Superior temporal gyrus (tissue), 1 donor: ENCODE results near the gene SRBD1.
A peak's percentile ranks its signal among the peaks of the same experiment; 100 is the strongest.

Experiments used
- DNase-seq: peaks from one replicate; pipeline ENCODE4 v3.0.0-alpha.2; 2016; ENCODE audit errors: extremely low spot score

SRBD1 gene

GRCh38 chr2:45636008-45636407 is 24.9 kb upstream of the SRBD1 start:
- no peak for DNase-seq

GRCh38 chr2:45634223-45634622 is 23.2 kb upstream of the SRBD1 start:
- DNase-seq: no peak

GRCh38 chr2:45631955-45632354 is 20.9 kb upstream of the SRBD1 start:
- no peak for DNase-seq

DNA sequence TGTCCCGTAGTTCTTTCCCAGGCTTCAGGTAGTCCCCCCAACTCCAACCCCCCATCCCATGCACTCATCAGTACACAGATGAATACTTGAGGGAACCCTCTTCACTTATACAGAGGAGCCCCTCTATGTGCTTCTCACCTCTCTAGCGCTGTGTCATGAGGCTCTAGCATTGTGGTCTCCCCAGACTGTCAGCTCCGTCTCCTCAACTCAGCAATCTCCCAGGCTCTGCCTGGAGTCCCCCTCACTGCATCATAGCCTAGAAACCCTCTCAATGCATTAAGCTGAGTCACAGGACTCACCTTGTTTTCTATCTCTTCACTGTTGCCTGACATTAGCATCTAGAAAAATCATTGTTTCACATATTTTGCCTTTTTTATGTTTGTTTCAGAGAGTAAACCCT is 20.3 kb upstream of the SRBD1 start:
- DNase-seq: no peak

GRCh38 chr2:45629971-45630370 is 18.9 kb upstream of the SRBD1 start:
- no peak for DNase-seq

- DNase-seq: no peak
Observed at GRCh38 chr2:45627911-45628310, 16.8 kb upstream of the SRBD1 start.

DNA sequence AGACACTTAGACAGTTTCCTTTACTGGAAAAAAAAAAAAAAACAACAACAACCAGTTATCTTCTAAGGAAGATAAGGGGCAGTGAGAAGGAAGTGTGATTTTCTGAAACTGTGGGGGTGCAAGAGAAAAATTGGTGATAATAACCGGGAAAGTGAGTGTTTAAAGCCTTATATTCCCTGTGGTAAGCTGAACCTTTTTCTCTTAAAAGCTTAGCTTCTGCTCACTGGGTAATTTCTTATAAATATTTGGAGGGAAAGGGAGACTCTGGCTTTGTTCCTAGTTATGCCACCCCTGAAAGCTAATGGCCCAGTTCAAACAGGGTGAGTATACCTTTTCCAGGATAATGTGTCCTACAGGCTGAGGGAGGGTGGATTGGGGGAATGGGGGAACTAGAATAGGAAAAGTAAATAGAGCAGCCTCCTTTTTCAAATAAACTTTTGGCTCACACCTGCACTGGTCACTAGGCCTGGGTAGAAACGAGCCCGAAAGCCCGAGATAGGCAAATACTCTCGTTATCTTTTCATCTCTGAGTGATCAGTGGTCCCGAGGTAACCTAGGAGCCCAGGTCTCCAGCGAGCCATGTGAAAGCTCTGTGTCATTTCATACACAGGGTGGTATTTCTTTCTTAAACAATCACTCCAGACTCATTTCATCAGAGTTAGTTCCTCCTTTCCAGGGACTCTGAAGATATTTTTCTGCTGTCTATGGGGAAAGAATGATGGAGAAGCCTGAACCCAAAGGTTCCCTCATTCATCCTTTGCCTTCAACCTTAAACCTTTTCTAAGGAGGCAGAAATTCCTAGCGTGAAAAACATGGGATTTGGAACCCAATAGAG is 15.5 kb upstream of the SRBD1 start:
- DNase-seq: no peak

GRCh38 chr2:45625824-45626223 is 14.8 kb upstream of the SRBD1 start:
- DNase-seq: no peak

GRCh38 chr2:45623098-45623497 is 12.0 kb upstream of the SRBD1 start:
- no peak for DNase-seq

DNA sequence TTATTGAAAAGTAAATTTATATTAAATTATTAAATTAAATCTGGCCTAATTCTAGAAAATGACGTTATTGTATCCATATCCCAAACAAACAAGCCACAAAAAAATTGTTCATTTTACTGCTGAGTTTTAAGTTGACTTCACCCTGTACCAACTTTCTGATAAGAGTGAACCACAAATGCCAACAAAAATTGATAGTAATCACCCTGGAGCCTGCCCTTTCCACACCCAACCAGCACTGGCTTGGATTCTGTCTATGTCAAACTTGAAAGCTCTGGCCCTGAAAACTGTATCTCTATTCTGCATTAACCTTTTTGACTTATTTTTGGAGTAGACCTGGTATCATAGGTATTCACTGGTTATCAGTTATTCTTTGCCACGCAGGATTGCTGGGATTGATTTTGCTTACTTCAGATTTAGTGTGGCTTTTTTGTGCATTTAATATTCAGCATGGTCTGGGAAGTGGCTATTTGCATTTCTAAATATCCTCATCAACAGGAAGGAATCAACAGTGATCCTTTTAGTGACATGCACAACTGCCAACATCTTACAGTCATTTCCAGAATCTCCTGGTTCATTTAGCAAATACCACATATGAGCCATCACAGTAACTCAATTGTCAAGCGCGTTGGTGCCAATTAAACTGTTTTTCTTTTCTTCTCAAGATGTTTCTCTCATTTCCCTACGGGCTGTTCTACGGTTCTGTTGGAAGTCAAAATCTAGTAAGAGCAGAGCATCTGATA is 11.4 kb upstream of the SRBD1 start:
- DNase-seq: no peak

DNA sequence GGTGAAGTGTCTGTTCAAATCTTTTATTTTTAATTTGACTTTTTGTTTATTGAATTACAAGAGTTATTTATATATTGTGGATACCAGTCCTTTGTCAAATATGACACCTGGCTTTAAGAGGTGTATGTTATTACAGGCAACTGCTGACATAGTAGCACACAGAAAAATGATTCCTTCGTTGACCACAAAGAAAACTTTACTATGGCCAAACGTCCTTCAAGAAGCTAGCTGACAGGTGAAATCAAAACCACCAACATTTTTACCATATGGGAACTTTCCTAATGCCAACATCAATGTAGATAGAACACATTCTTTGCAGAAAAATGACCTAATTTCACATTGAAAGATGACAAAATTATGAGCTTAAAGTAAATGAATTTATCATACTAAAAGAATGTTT is 6.4 kb upstream of the SRBD1 start:
- DNase-seq: no peak

GRCh38 chr2:45616658-45617411 is 5.8 kb upstream of the SRBD1 start:
- DNase-seq: no peak

- DNase-seq: no peak
Observed at GRCh38 chr2:45614871-45615415, 3.9 kb upstream of the SRBD1 start.

DNA sequence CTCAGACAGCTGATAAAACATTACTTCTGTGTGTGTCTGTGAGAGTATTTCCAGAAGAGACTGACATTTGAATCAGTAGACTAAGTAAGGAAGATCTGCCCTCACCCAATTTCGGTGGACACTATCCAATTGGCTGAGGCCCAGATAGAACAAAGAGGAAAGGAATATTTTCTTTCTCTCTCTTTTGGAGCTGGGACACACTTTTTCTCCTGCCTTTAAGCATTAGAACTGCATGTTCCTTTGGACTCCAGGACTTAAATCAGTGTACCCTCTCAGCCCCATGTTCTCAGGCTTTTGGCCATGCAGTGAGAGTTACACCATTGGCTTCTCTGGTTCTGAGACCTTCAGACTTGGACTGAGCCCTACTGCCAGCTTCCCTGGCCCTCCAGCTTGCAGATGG is 3.3 kb upstream of the SRBD1 start:
- no peak for DNase-seq

- DNase-seq: no peak
Observed at GRCh38 chr2:45612731-45613130, 1.7 kb upstream of the SRBD1 start.

DNA sequence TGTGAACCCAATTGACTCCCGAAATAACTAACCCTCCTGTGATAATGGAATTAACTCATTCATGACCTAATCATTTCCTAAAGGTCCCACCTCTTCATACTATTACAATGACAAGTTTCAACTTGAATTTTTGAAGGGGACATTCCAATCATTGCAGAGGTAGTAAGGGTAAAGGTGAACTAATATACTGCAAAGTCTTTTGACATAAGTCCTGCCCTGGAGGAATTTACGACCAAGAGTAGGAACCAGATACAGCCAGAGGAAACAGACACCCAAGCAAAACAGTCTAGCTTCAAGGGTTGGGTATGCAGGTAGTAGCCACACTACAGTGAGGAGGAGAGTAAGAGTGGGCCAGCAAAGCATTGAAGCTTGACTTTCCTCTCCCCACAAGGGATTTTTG is 1.2 kb upstream of the SRBD1 start:
- no peak for DNase-seq

DNA sequence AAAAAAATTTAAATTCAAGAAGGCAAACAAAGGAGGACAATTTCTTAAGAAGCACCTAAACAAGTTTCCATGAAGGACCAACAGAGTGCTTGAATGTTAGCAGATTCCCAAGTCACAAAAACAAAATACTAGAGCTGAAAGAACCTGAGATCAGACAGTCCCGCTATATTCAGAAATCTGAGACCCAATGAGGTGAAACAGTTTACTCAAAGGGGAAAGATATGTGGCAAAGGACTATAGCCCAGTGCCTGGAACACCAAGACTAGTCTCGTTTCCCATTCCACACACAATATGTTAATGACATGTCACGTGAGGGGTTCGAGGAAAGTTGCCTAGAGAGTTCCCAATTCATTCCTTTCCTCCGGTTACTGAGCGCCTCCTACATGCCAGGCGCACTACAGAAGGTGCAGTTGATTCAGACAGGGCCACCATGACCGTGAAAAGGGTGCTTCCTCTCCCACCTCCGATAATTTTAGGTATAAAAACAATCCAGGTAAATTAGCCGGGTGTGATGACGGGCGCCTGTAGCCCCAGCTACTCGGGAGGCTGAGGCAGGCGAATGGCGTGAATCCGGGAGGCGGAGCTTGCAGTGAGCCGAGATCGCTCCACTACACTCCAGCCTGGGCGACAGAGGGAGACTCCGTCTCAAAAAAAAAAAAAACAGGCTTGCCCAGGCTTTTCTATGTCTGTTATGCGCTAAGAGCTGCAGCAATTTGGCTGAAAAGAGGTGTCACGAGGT is 617 bp downstream of the SRBD1 start:
- DNase-seq: peak; percentile 84

- no peak for DNase-seq
Observed at GRCh38 chr2:45607701-45608100, 3.4 kb downstream of the SRBD1 start.

- DNase-seq: no peak
Observed at GRCh38 chr2:45606796-45607195, 4.3 kb downstream of the SRBD1 start.

GRCh38 chr2:45605116-45605515 is 6.0 kb downstream of the SRBD1 start:
- no peak for DNase-seq

DNA sequence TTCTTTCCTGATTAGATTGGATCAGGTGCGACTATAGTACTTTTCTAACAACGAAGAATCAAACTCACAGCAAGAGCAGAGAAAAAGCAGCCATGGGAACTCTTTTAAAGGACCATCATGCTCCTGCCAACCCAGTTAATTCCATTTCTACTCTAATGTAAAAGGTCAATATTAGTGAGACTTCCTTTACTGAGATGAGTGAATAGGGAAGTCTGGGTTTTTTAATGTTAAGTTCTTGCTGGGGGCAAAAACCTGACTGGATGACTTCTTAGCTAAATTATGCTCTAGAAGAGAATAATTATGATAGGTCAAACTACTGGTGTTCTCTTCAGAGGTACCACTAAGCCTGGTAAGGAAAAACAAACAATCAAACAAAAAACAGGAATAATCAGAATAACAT is 8.4 kb downstream of the SRBD1 start:
- DNase-seq: no peak

GRCh38 chr2:45598545-45598944 is 12.5 kb downstream of the SRBD1 start:
- no peak for DNase-seq
